HG03342 (cell line): ENCODE data around the gene MAMDC4.

Experiments used
- ATAC-seq: cut with Tn5 transposase; IDR thresholded peaks from one replicate; pipeline ENCODE4 v1.9.1; 2021; ENCODE audit warnings: mild to moderate bottlenecking, moderate library complexity; ENCODE audit not compliant: unreplicated experiment

Gene MAMDC4

GRCh38 chr9:136848393-136849037 is 3.6 kb upstream of the MAMDC4 start:
- ATAC-seq, result no peak

GRCh38 chr9:136849038-136849959 is 2.8 kb upstream of the MAMDC4 start, which contains the start of gene PHPT1:
Gene PHPT1, plus strand, starts transcription at chr9:136849409. Its CDS starts 22 bp downstream, at chr9:136849431.
- peak; percentile 74 for ATAC-seq

- no peak for ATAC-seq
Measured at GRCh38 chr9:136849960-136850865, 1.9 kb upstream of the MAMDC4 start.

- ATAC-seq, result no peak
Measured at GRCh38 chr9:136850866-136851775, 1.0 kb upstream of the MAMDC4 start.

GRCh38 chr9:136852664-136853595 is 784 bp downstream of the MAMDC4 start:
- ATAC-seq, result no peak

GRCh38 chr9:136853596-136854112 is 1.5 kb downstream of the MAMDC4 start:
- ATAC-seq, result no peak

GRCh38 chr9:136854113-136854841 is 2.1 kb downstream of the MAMDC4 start:
- ATAC-seq, result no peak

- no peak for ATAC-seq
Measured at GRCh38 chr9:136854842-136855460, 2.8 kb downstream of the MAMDC4 start.

- ATAC-seq, result no peak
Measured at GRCh38 chr9:136855461-136856078, 3.4 kb downstream of the MAMDC4 start.

- no peak for ATAC-seq
Measured at GRCh38 chr9:136856079-136856476, 3.9 kb downstream of the MAMDC4 start.

GRCh38 chr9:136856541-136857141 is 4.5 kb downstream of the MAMDC4 start:
- ATAC-seq, result no peak

GRCh38 chr9:136857166-136857565 is 5.0 kb downstream of the MAMDC4 start:
- ATAC-seq, result no peak

GRCh38 chr9:136857581-136858412 is 5.7 kb downstream of the MAMDC4 start:
- no peak for ATAC-seq

- ATAC-seq, result no peak
Measured at GRCh38 chr9:136858452-136858843, 6.3 kb downstream of the MAMDC4 start.

- ATAC-seq, result no peak
Measured at GRCh38 chr9:136858844-136859757, 7.0 kb downstream of the MAMDC4 start.
